CD4-positive, alpha-beta memory T cell (primary cell): ENCODE data around the gene ZNF473. TPM values are rescaled to one million over a fixed set of nuclear protein-coding genes. Genes with fewer than 3 reads are reported as not detected.
"Not testable (repeated sequence)": the region's sequence is repeated elsewhere in the genome, so short reads cannot be mapped to it uniquely, and the experiment has no call there.

Experiments
- CTCF ChIA-PET: fragments of 350-600 bp; sonication (Branson Sonifier 250); formaldehyde crosslinking; loops from one replicate; lab custom pipeline; 2021; ENCODE audit warnings: inconsistent platforms; ENCODE audit not compliant: partially characterized antibody; lab: Charles Lee
- POLR2A ChIA-PET: fragments of 350-600 bp; sonication (Branson Sonifier 250); formaldehyde crosslinking; loops from one replicate; lab custom pipeline; 2021; ENCODE audit not compliant: partially characterized antibody; lab: Charles Lee
- DNase-seq, 5 donors: peaks; one replicate each; pipeline versions ENCODE4 v3.0.0 to v3.0.0-alpha.2; 2020 to 2022; ENCODE audit warnings: mixed read lengths in 1 of 5
- H3K27ac ChIP-seq: one replicate; pipeline ENCODE4 v1.7.0; 2013; ENCODE audit warnings: low read depth, low read length
- H3K27me3 ChIP-seq: 2 replicates; pipeline ENCODE4 v1.7.0; 2013; ENCODE audit warnings: mild to moderate bottlenecking, low read length, moderate library complexity; ENCODE audit not compliant: insufficient read depth
- H3K36me3 ChIP-seq: 2 replicates; pipeline ENCODE4 v1.7.0; 2013; ENCODE audit warnings: mild to moderate bottlenecking, low read length, moderate library complexity; ENCODE audit not compliant: insufficient read depth
- H3K4me1 ChIP-seq: 2 replicates; pipeline ENCODE4 v1.7.0; 2013; ENCODE audit warnings: mild to moderate bottlenecking, low read length, moderate library complexity; ENCODE audit not compliant: insufficient read depth
- H3K4me3 ChIP-seq, 2 donors: one replicate each; pipeline ENCODE4 v1.7.0; 2013; ENCODE audit warnings: low read length in 2 of 2, mild to moderate bottlenecking in 1 of 2
- H3K9me3 ChIP-seq, 2 donors: one replicate each; pipeline ENCODE4 v1.7.0; 2013; ENCODE audit warnings: low read length in 2 of 2, control low read depth in 1 of 2; ENCODE audit not compliant: control insufficient read depth in 1 of 2
- H3K27ac Mint-ChIP-seq, 7 donors: one replicate each; pipeline ENCODE4 v1.8.0; 2020 to 2021; ENCODE audit warnings: mixed read lengths in 7 of 7, mild to moderate bottlenecking in 6 of 7, inconsistent platforms in 3 of 7, moderate library complexity in 3 of 7
- H3K27me3 Mint-ChIP-seq, 2 donors: one replicate each; pipeline ENCODE4 v1.8.0; 2020 to 2021; ENCODE audit warnings: mixed read lengths in 2 of 2
- H3K36me3 Mint-ChIP-seq, 2 donors: one replicate each; pipeline ENCODE4 v1.8.0; 2020 to 2021; ENCODE audit warnings: mixed read lengths in 2 of 2, inconsistent platforms in 1 of 2, mild to moderate bottlenecking in 1 of 2
- H3K4me1 Mint-ChIP-seq, 4 donors: one replicate each; pipeline ENCODE4 v1.8.0; 2020 to 2021; ENCODE audit warnings: mixed read lengths in 4 of 4, mild to moderate bottlenecking in 1 of 4
- H3K4me3 Mint-ChIP-seq, 8 donors: one replicate each; pipeline ENCODE4 v1.8.0; 2020 to 2021; ENCODE audit warnings: mixed read lengths in 8 of 8, mild to moderate bottlenecking in 7 of 8, moderate library complexity in 6 of 8, inconsistent platforms in 3 of 8
- H3K9me3 Mint-ChIP-seq, 8 donors: one replicate each; pipeline ENCODE4 v1.8.0; 2020 to 2021; ENCODE audit warnings: mixed read lengths in 8 of 8, mild to moderate bottlenecking in 5 of 8, inconsistent platforms in 3 of 8, moderate library complexity in 1 of 8
- intact Hi-C: fragments of 100-400 bp; cut with micrococcal nuclease; formaldehyde crosslinking; loops from one replicate; pipeline ENCODE4 v1.15.1; 2023
- polyA plus RNA-seq, 2 donors: library from polyadenylated mRNA; unstranded; fragments of 300-500 nt; fragmentation: Illumina TruSeq; gene quantifications; one replicate each; pipeline ENCODE4 v1.2.3, GENCODE V29; 2021
- total RNA-seq, 2 experiments: library from RNA; stranded (reverse); gene quantifications; one replicate each; pipeline ENCODE4 v1.2.3, GENCODE V29; 2021

The ZNF473 gene
- total and polyA plus RNA-seq, 4 experiments from 2014 or later: 2.0 to 9.0 (median 6.9) TPM

DNA sequence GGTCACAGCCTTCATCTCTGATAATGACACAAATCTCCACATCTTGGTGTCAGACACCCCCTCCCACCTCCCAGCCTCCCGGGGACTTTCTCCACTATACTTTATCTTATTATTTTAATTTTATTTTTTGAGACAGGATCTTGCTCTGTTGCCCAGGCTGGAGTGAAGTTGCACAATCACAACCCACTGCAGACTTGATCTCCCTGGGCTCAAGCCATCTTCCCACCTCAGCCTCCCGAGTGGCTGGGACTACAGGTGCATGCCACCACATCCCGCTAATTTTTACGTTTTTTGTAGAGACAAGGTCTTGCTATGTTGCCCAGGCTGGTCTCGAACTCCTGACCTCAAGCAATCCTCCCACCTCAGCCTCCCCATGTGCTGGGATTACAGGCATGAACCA is 42.6 kb downstream of the ZNF473 start:
- intact Hi-C loops, H3K4me1 Mint-ChIP-seq, H3K4me3 Mint-ChIP-seq, H3K4me3 ChIP-seq, CTCF ChIA-PET, H3K36me3 Mint-ChIP-seq, H3K36me3 ChIP-seq, H3K9me3 Mint-ChIP-seq, H3K27ac ChIP-seq, POLR2A ChIA-PET, DNase-seq, H3K27ac Mint-ChIP-seq, H3K27me3 ChIP-seq, H3K4me1 ChIP-seq, H3K9me3 ChIP-seq: not testable (repeated sequence)
- peaks cover 6 to 13% of the 10 kb centered on the region in 2 donors for H3K27me3 Mint-ChIP-seq

DNA sequence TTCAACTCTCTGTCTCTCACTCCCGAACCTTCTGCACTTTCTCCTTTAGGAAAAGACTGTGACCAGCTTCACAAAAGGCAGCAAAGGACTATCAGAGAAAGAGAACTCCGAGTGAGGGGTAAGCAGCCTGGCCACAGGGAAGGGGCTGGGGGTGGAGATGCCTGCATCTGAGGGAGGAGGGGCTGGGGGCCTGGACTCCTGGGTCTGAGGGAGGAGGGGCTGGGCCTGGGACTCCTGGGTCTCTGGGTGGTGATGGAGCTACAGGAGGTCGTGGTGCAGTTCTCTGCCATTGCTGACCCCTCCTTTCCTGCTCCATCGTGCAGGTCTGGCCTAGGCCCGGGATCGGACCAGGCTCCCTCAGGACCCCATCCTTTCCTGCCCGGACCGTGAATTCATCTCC is 49.3 kb downstream of the ZNF473 start:
- H3K27ac ChIP-seq, H3K4me3 Mint-ChIP-seq, H3K27me3 ChIP-seq, POLR2A ChIA-PET, H3K4me1 ChIP-seq, H3K9me3 ChIP-seq, H3K27me3 Mint-ChIP-seq, H3K4me1 Mint-ChIP-seq, DNase-seq, H3K27ac Mint-ChIP-seq, H3K36me3 Mint-ChIP-seq, intact Hi-C loops, CTCF ChIA-PET, H3K36me3 ChIP-seq, H3K9me3 Mint-ChIP-seq, H3K4me3 ChIP-seq: not testable (repeated sequence)

DNA sequence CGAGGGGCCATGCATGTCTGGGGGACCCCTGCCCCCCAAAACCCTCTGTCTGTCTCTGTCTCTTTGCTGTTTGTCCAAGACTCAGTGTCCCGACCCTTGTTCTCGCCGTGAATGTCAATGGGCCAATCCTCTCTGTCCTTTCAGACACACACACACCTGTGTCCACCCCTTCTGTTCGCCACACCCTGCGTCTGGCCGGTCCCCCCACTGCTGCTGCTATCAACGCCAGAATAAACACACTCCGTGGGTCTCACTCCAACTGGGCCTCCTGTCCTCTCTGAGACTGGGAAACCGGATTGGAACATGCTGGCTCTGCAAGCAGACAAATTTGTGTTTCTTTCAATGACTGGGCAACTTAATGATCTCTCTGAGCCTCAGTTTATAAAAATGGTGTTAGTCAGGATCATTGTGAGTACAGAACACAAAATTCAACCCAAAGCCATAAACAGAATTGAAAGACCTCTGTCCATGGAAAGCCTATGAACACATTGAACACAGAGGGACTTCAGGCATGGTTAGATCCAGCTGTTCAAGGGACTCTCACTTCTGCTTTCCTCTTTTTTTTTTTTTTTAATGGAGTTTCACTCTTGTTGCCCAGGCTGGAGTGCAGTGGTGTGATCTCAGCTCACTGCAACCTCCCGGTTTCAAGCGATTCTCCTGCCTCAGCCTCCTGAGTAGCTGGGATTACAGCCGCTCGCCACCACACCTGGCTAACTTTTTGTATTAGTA is 50.0 kb downstream of the ZNF473 start:
- H3K27me3 Mint-ChIP-seq, CTCF ChIA-PET, H3K36me3 Mint-ChIP-seq, H3K9me3 Mint-ChIP-seq, intact Hi-C loops, DNase-seq, H3K36me3 ChIP-seq, POLR2A ChIA-PET, H3K4me3 ChIP-seq, H3K4me1 ChIP-seq, H3K4me3 Mint-ChIP-seq, H3K9me3 ChIP-seq, H3K27me3 ChIP-seq, H3K27ac Mint-ChIP-seq, H3K4me1 Mint-ChIP-seq, H3K27ac ChIP-seq: not testable (repeated sequence)

DNA sequence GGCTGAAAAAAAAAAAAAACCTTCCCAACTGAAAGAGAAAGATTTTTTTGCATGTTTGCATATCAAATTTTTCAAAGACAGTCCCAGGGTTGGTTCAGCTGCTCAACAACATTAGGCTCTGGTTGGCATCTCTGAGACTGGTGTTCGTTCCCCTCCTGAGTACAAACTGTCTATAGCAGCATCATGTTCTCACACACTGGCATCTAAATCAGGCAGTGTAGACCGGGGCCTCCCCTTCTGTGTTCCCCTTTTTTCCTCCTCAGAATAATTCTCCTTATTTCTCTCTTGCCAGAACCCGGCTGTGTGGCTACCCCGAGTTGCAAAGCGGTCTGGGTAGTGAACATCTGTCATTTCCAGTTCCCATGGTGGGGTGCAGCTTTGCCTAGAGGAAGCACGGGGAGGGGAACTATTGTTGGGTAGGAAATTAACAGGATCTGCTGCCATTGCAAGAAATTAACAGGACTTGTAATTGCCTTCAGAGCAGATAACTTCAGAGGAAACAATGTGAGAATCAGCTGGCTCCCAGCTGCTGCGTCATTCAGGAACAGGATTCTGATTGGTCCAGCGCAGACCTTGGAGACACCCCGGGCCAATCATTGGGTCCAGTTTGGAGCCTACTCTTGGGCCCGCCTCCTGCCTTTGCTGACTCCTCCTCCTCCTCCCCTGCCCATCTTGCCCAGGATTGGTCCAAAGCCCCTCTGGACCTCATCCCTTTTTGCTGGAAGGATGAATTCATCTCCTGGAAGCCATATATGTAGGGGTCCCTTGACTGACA is 51.0 kb downstream of the ZNF473 start:
- POLR2A ChIA-PET: not testable (repeated sequence)

GRCh38 chr19:50079014-50079413 is 53.2 kb downstream of the ZNF473 start:
- DNase-seq, H3K9me3 ChIP-seq, H3K36me3 ChIP-seq, intact Hi-C loops, H3K9me3 Mint-ChIP-seq, H3K27me3 Mint-ChIP-seq, CTCF ChIA-PET, H3K4me1 ChIP-seq, H3K27ac ChIP-seq, H3K27ac Mint-ChIP-seq, POLR2A ChIA-PET, H3K4me3 ChIP-seq, H3K27me3 ChIP-seq, H3K4me1 Mint-ChIP-seq, H3K4me3 Mint-ChIP-seq, H3K36me3 Mint-ChIP-seq: not testable (repeated sequence)

More for the DNA sequence above, 51.0 kb downstream of the ZNF473 start:
- H3K27ac Mint-ChIP-seq, H3K27me3 Mint-ChIP-seq, H3K36me3 ChIP-seq, H3K27me3 ChIP-seq, H3K4me1 Mint-ChIP-seq, H3K4me3 Mint-ChIP-seq, H3K9me3 ChIP-seq, H3K4me1 ChIP-seq, CTCF ChIA-PET, H3K9me3 Mint-ChIP-seq, H3K27ac ChIP-seq, intact Hi-C loops, H3K36me3 Mint-ChIP-seq, DNase-seq, H3K4me3 ChIP-seq: not testable (repeated sequence)

DNA sequence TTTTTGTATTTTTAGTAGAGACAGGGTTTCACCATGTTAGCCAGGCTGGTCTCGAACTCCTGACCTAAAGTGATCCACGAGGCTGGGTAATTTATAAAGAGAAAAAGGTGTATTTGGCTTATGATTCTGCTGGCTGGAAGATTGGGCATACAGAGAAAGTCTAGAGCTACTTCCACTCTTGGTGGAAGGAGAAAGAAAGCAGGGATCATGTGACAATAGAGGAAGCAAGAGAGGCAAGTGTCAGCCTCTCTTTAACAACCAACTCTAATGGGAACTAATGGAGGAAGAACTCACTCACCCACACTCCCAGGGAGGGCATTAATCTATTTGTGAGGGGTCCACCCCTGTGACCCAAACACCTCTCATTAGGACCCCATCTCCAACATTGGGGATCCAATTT is 58.6 kb downstream of the ZNF473 start:
- CTCF ChIA-PET, H3K9me3 Mint-ChIP-seq, H3K27ac Mint-ChIP-seq, H3K36me3 Mint-ChIP-seq, H3K4me3 Mint-ChIP-seq, POLR2A ChIA-PET, H3K27me3 Mint-ChIP-seq, H3K4me1 ChIP-seq, H3K4me3 ChIP-seq, H3K27me3 ChIP-seq, DNase-seq, H3K36me3 ChIP-seq, H3K4me1 Mint-ChIP-seq, H3K9me3 ChIP-seq, H3K27ac ChIP-seq, intact Hi-C loops: not testable (repeated sequence)

- not testable (repeated sequence) for H3K4me1 Mint-ChIP-seq
These were observed 61.3 kb downstream of the ZNF473 start for GRCh38 chr19:50087153-50087552.

More at GRCh38 chr19:50087153-50087552, 61.3 kb downstream of the ZNF473 start:
- H3K36me3 ChIP-seq, H3K27me3 Mint-ChIP-seq, H3K27ac ChIP-seq, H3K9me3 Mint-ChIP-seq, H3K27ac Mint-ChIP-seq, POLR2A ChIA-PET, DNase-seq, H3K9me3 ChIP-seq, CTCF ChIA-PET, H3K36me3 Mint-ChIP-seq, H3K4me3 ChIP-seq, intact Hi-C loops, H3K4me1 ChIP-seq, H3K27me3 ChIP-seq, H3K4me3 Mint-ChIP-seq: not testable (repeated sequence)
